HepG2 (cell line): ENCODE measurements around the gene TTC6. TPM values are rescaled to one million over a fixed set of nuclear protein-coding genes. Genes with fewer than 3 reads are reported as not detected.
A peak's percentile ranks its signal among the peaks of the same experiment; 100 is the strongest.

Experiments used
- ADNP ChIP-seq: sonication (generic); formaldehyde crosslinking; IDR thresholded peaks from 2 replicates; pipeline ENCODE4 v1.4.0; 2020; ENCODE audit warnings: missing genetic modification reagents
- AGO2 ChIP-seq: fragments of 200-400 bp; formaldehyde crosslinking; optimal IDR thresholded peaks from 2 replicates; pipeline ENCODE3; 2017; ENCODE audit warnings: mild to moderate bottlenecking, low read depth, low read length, moderate library complexity
- NFKBIZ ChIP-seq: IDR thresholded peaks from 2 replicates; pipeline ENCODE4 v1.6.1; 2018; ENCODE audit warnings: missing genetic modification reagents, missing compliant biosample characterization
- NR2F1 ChIP-seq, 2 experiments: fragments of 450-650 bp in 1 of 2; formaldehyde crosslinking in 1 of 2; IDR thresholded peaks; 2 replicates each; pipeline versions ENCODE4 v1.5.0 to v1.6.1; 2016 to 2020; ENCODE audit warnings: mild to moderate bottlenecking in 1 of 2, missing compliant biosample characterization in 1 of 2, missing genetic modification reagents in 1 of 2, moderate library complexity in 1 of 2
- RBM39 ChIP-seq: fragments of 200-400 bp; formaldehyde crosslinking; IDR thresholded peaks from one replicate; pipeline ENCODE4 v1.6.1; 2018; ENCODE audit warnings: antibody characterized with exemption, mild to moderate bottlenecking, low read depth, low read length; ENCODE audit not compliant: poor library complexity, severe bottlenecking
- REPIN1 ChIP-seq: sonication (generic); formaldehyde crosslinking; IDR thresholded peaks from 2 replicates; pipeline ENCODE4 v1.8.0; 2022; ENCODE audit warnings: missing genetic modification reagents, low read depth, mild to moderate bottlenecking, borderline replicate concordance
- REXO4 ChIP-seq: sonication (generic); formaldehyde crosslinking; IDR thresholded peaks from 2 replicates; pipeline ENCODE4 v1.8.0; 2022; ENCODE audit warnings: missing genetic modification reagents, mild to moderate bottlenecking, borderline replicate concordance
- SMAD3 ChIP-seq: sonication (generic); formaldehyde crosslinking; IDR thresholded peaks from 2 replicates; pipeline ENCODE4 v1.4.0; 2020; ENCODE audit warnings: missing genetic modification reagents
- STAT5B ChIP-seq: sonication (generic); formaldehyde crosslinking; IDR thresholded peaks from 2 replicates; pipeline ENCODE4 v1.4.0; 2020; ENCODE audit warnings: missing genetic modification reagents
- TBL1XR1 ChIP-seq: fragments of 150-350 bp; IDR thresholded peaks from 2 replicates; pipeline ENCODE4 v1.6.1; 2014; ENCODE audit warnings: borderline replicate concordance, low read length; ENCODE audit not compliant: partially characterized antibody
- ZBTB38 ChIP-seq: sonication (generic); formaldehyde crosslinking; IDR thresholded peaks from 2 replicates; pipeline ENCODE4 v1.5.1; 2020; ENCODE audit warnings: mild to moderate bottlenecking, missing genetic modification reagents
- ZNF205 ChIP-seq: IDR thresholded peaks from 2 replicates; pipeline ENCODE4 v1.6.1; 2018; ENCODE audit warnings: missing biosample characterization, missing genetic modification reagents
- ZNF335 ChIP-seq: sonication (generic); formaldehyde crosslinking; IDR thresholded peaks from 2 replicates; pipeline ENCODE4 v1.4.0; 2020; ENCODE audit warnings: missing genetic modification reagents
- ZNF614 ChIP-seq: IDR thresholded peaks from 2 replicates; pipeline ENCODE4 v1.6.1; 2018; ENCODE audit warnings: missing biosample characterization, missing genetic modification reagents, inconsistent platforms, borderline replicate concordance
- ZNF672 ChIP-seq: sonication (generic); formaldehyde crosslinking; IDR thresholded peaks from 2 replicates; pipeline ENCODE4 v1.8.1; 2022; ENCODE audit warnings: missing genetic modification reagents
- ZSCAN21 ChIP-seq: sonication (generic); formaldehyde crosslinking; IDR thresholded peaks from 2 replicates; pipeline ENCODE4 v1.8.0; 2022; ENCODE audit warnings: mild to moderate bottlenecking, missing genetic modification reagents, moderate library complexity, borderline replicate concordance
- polyA plus RNA-seq, 8 experiments: library from polyadenylated mRNA; depleted of rRNA in 3 of 8; stranded (reverse) in 7 of 8; unstranded in 1 of 8; fragments of >200 nt; fragmentation: Illumina TruSeq in 4 of 8; extraction: Trizol in 4 of 8; gene quantifications; 2 replicates each; pipeline versions ENCODE4 v1.2.1 to v1.2.3, GENCODE V29; 2011 to 2016; ENCODE audit warnings: low read depth in 4 of 8, missing spikeins in 1 of 8, mixed read lengths in 1 of 8; ENCODE audit not compliant: insufficient read depth in 1 of 8
- total RNA-seq, 5 experiments: library from RNA; depleted of rRNA; stranded (reverse); fragments of >200 nt; fragmentation: Illumina TruSeq; extraction: Trizol; gene quantifications; 2 replicates each; pipeline ENCODE4 v1.2.3, GENCODE V29; 2016; ENCODE audit warnings: low read depth in 1 of 5
- TF ChIP-seq, protein P1 (sequence below): sonication (generic); formaldehyde crosslinking; IDR thresholded peaks from 2 replicates; pipeline ENCODE4 v1.8.1; 2023; ENCODE audit warnings: mild to moderate bottlenecking, moderate library complexity, missing genetic modification reagents
- TF ChIP-seq, protein P2 (sequence below): sonication (generic); formaldehyde crosslinking; IDR thresholded peaks from 2 replicates; pipeline ENCODE4 v1.4.0; 2020; ENCODE audit warnings: mild to moderate bottlenecking, missing genetic modification reagents
- TF ChIP-seq, protein P3 (sequence below): sonication (generic); formaldehyde crosslinking; IDR thresholded peaks from 2 replicates; pipeline ENCODE4 v1.4.0; 2020; ENCODE audit warnings: missing genetic modification reagents
- TF ChIP-seq, protein P4 (sequence below): sonication (generic); formaldehyde crosslinking; IDR thresholded peaks from 2 replicates; pipeline ENCODE4 v1.8.1; 2023; ENCODE audit warnings: mild to moderate bottlenecking, missing genetic modification reagents

Gene TTC6
- total and polyA plus RNA-seq, 2 of the 13 experiments (the other 11 are each of a cell fraction or from before 2014, with no cell fraction given), result 9.3 to 27.4 TPM

DNA sequence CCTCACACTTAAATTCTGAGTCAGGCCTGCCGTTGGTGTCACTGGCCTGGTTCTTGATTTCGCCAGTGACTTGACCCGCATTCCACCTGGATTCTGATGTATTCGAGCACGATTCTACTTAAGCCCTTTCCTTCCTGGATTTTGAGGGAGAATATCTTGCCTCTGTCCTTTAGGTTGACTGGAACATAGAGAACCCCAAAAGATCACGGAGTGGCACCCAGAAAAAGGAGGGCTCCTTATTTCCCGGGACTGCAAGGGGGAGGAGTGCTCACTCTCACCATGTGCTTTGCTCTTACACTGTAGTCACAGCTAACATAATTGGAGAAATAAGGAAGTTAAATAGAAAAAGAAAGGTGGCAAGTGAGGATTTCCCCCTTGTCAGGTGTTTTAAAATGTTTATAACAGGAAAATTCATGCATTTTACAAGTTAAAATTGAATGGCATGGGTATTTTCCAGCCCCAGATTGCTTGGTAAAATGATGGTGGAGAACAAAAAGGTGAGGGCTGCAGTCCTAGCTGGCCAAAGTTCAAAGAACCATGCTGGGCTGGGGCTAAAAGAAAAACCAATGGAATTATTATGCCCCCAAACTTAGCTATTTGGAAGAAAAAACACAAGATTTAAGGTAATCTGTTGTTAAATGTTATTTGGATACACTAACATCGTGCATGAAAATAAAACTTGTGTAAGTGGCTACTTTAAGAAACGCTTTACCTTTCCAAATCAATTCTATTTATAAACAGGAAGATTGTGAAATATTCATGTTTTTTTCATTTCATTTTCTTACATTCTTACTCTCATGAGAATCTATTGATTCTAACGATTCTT, 9.2 kb upstream of the TTC6 start (continued):
- TF ChIP-seq NR2F1 (CRISPR knock-in tag; IDR thresholded peaks at IDR 0.05), result no peak
- no peak for TF ChIP-seq AGO2
- no peak for TF ChIP-seq ZNF205
- no peak for TF ChIP-seq TBL1XR1
- TF ChIP-seq ZNF335, result 0 out of 2 replicates have a peak, but pooled peaks have one; percentile 4
- TF ChIP-seq RBM39, result no peak
- TF ChIP-seq, protein P1, sequence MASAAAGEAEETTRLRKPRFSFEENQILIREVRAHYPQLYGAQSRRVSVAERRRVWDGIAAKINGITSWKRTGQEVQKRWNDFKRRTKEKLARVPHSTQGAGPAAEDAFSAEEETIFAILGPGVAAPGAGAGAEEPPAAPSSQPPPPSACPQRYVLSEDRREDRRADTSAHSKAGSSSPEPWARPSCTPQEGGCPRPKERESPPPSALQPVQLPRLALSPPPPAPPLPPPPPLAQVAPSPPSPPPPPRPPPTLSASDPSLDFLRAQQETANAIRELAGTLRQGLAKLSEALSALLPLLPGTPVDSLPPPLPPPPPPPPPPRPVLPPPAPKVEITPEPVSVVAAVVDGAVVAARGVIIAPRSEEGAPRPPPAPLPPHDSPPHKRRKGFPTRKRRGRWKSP (CRISPR knock-in tag), result no peak
- no peak for TF ChIP-seq REPIN1 (CRISPR knock-in tag)
- TF ChIP-seq, protein P2, sequence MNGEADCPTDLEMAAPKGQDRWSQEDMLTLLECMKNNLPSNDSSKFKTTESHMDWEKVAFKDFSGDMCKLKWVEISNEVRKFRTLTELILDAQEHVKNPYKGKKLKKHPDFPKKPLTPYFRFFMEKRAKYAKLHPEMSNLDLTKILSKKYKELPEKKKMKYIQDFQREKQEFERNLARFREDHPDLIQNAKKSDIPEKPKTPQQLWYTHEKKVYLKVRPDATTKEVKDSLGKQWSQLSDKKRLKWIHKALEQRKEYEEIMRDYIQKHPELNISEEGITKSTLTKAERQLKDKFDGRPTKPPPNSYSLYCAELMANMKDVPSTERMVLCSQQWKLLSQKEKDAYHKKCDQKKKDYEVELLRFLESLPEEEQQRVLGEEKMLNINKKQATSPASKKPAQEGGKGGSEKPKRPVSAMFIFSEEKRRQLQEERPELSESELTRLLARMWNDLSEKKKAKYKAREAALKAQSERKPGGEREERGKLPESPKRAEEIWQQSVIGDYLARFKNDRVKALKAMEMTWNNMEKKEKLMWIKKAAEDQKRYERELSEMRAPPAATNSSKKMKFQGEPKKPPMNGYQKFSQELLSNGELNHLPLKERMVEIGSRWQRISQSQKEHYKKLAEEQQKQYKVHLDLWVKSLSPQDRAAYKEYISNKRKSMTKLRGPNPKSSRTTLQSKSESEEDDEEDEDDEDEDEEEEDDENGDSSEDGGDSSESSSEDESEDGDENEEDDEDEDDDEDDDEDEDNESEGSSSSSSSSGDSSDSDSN (CRISPR knock-in tag), result no peak
- TF ChIP-seq NFKBIZ, result no peak; the same call in 1 of the 2 replicates
- peak; percentile 26; the same call in 1 of the 2 replicates for TF ChIP-seq ZNF614 (CRISPR knock-in tag)
- TF ChIP-seq ZNF672, result no peak
- no peak for TF ChIP-seq REXO4 (CRISPR knock-in tag)
- TF ChIP-seq, protein P3, sequence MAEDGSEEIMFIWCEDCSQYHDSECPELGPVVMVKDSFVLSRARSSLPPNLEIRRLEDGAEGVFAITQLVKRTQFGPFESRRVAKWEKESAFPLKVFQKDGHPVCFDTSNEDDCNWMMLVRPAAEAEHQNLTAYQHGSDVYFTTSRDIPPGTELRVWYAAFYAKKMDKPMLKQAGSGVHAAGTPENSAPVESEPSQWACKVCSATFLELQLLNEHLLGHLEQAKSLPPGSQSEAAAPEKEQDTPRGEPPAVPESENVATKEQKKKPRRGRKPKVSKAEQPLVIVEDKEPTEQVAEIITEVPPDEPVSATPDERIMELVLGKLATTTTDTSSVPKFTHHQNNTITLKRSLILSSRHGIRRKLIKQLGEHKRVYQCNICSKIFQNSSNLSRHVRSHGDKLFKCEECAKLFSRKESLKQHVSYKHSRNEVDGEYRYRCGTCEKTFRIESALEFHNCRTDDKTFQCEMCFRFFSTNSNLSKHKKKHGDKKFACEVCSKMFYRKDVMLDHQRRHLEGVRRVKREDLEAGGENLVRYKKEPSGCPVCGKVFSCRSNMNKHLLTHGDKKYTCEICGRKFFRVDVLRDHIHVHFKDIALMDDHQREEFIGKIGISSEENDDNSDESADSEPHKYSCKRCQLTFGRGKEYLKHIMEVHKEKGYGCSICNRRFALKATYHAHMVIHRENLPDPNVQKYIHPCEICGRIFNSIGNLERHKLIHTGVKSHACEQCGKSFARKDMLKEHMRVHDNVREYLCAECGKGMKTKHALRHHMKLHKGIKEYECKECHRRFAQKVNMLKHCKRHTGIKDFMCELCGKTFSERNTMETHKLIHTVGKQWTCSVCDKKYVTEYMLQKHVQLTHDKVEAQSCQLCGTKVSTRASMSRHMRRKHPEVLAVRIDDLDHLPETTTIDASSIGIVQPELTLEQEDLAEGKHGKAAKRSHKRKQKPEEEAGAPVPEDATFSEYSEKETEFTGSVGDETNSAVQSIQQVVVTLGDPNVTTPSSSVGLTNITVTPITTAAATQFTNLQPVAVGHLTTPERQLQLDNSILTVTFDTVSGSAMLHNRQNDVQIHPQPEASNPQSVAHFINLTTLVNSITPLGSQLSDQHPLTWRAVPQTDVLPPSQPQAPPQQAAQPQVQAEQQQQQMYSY (CRISPR knock-in tag), result no peak
- TF ChIP-seq STAT5B (CRISPR knock-in tag), result no peak
- 0 out of 2 replicates have a peak, but pooled peaks have one; percentile 34 for TF ChIP-seq ZSCAN21
- TF ChIP-seq ZBTB38 (CRISPR knock-in tag), result peak; percentile 88
- TF ChIP-seq SMAD3 (CRISPR knock-in tag), result peak; percentile 52; the same call in 1 of the 2 replicates
- TF ChIP-seq, protein P4, sequence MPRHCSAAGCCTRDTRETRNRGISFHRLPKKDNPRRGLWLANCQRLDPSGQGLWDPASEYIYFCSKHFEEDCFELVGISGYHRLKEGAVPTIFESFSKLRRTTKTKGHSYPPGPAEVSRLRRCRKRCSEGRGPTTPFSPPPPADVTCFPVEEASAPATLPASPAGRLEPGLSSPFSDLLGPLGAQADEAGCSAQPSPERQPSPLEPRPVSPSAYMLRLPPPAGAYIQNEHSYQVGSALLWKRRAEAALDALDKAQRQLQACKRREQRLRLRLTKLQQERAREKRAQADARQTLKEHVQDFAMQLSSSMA, result no peak
- no peak for TF ChIP-seq ADNP (CRISPR knock-in tag)
